Bronchial epithelial cell (primary cell): ENCODE data around the gene MYO1E. TPM values are rescaled to one million over a fixed set of nuclear protein-coding genes. Genes with fewer than 3 reads are reported as not detected.

Experiments
- DNase-seq: peaks from one replicate; pipeline ENCODE4 v3.0.0-alpha.2; 2010; ENCODE audit warnings: low read depth
- FAIRE-seq: peaks from 2 replicates; lab custom pipeline; 2011; peaks lifted over from hg19 to GRCh38; lab: Jason Lieb, UNC
- H3K27me3 ChIP-seq: 2 replicates; pipeline ENCODE4 v1.5.1; 2011; ENCODE audit warnings: low read length; ENCODE audit not compliant: control insufficient read depth, insufficient read depth
- H3K36me3 ChIP-seq: 2 replicates; pipeline ENCODE4 v1.5.1; 2011; ENCODE audit warnings: low read length; ENCODE audit not compliant: control insufficient read depth, insufficient read depth
- H3K4me3 ChIP-seq: 2 replicates; pipeline ENCODE4 v1.5.1; 2011; ENCODE audit warnings: mild to moderate bottlenecking, low read depth, low read length, control low read depth
- total RNA-seq: library from RNA; depleted of rRNA; stranded (reverse); fragments of >200 nt; gene quantifications from 2 replicates; pipeline ENCODE4 v1.2.1, GENCODE V29; 2014
- TF ChIP-seq, protein P1 (sequence below): IDR thresholded peaks from 2 replicates; pipeline ENCODE4 v1.5.1; 2011; ENCODE audit warnings: mild to moderate bottlenecking, moderate library complexity, low read length, control low read depth, inconsistent platforms; ENCODE audit not compliant: insufficient read depth, severe bottlenecking

MYO1E gene
- total RNA-seq, 1 donor from 2014 or later = 71.9 TPM

DNA sequence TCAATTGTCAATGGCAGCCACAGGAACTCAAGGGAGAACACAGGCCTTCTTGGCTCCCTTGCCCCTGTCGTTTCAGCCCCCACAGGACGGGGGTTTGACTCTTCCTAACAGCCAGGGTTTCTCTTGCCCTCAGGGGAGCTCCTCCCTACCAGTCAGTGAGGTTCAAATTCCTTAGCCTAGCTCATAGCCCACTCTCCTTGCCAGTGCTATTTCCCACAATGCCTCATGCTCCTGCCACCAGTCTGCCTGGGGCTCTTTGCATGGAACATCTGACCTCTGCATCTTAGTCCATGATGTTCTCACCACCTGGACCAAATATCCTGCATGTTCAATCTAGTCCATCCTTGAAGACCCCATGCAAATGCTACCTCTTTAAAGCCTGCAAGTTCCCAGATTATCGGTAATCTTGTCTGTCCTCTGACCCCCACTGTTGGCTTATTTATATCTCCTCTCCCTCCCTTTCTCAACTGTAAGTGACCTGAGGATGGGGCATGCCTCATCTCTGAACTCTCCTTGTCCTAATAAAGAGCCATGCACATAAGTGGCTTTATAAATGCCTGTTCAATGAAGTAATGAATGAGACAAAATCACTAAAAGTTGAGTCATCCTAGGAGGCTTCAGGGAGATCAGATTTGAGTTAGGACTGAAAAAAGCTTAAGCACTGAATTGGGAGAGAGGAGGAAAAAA is 78.0 kb downstream of the MYO1E start:
- TF ChIP-seq, protein P1, sequence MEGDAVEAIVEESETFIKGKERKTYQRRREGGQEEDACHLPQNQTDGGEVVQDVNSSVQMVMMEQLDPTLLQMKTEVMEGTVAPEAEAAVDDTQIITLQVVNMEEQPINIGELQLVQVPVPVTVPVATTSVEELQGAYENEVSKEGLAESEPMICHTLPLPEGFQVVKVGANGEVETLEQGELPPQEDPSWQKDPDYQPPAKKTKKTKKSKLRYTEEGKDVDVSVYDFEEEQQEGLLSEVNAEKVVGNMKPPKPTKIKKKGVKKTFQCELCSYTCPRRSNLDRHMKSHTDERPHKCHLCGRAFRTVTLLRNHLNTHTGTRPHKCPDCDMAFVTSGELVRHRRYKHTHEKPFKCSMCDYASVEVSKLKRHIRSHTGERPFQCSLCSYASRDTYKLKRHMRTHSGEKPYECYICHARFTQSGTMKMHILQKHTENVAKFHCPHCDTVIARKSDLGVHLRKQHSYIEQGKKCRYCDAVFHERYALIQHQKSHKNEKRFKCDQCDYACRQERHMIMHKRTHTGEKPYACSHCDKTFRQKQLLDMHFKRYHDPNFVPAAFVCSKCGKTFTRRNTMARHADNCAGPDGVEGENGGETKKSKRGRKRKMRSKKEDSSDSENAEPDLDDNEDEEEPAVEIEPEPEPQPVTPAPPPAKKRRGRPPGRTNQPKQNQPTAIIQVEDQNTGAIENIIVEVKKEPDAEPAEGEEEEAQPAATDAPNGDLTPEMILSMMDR = no peak
- peak; percentile 83 for DNase-seq
- FAIRE-seq = no peak
- H3K27me3 ChIP-seq = no peaks in the 10 kb centered on the region
- no peak overlapping the region for H3K4me3 ChIP-seq
- H3K36me3 ChIP-seq = no peaks in the 10 kb centered on the region

DNA sequence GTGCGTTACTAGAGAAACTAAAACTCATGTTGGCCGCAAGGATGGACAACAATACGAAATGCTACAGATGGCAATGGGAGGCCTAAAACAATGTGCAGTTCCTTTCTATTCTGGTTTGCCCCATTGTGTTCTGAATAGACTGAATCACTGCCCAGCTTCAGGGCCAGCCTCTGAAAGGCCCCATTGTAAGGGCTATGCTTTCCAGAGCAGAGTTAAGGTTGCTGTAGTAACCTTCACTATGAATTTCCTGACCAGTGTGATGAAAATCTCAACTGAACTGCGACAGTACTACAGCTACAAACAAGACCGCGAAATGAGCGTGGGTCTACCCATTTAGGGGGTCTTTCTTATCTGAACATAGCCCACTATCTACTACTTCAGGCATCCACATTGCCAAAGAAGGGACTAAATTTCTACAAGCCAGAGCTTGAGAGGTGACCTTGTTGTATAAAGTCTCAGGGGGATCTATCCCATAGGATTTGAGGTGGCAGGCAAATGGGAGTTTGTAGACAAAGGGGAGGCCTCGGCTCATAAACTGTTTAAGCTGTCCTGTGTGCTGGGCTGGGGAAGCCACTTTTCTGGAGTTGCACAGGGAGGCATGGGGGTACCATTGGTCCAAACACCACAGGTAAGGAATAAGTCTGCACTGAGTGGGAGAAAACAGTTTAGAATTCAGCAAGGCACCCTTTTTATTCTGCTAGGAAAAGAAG is 80.1 kb downstream of the MYO1E start:
- FAIRE-seq (no peak), DNase-seq (no peak)
- no peaks in the 10 kb centered on the region for H3K36me3 ChIP-seq
- TF ChIP-seq, protein P1 = no peak
- H3K27me3 ChIP-seq = no peaks in the 10 kb centered on the region
- no peak overlapping the region for H3K4me3 ChIP-seq

DNA sequence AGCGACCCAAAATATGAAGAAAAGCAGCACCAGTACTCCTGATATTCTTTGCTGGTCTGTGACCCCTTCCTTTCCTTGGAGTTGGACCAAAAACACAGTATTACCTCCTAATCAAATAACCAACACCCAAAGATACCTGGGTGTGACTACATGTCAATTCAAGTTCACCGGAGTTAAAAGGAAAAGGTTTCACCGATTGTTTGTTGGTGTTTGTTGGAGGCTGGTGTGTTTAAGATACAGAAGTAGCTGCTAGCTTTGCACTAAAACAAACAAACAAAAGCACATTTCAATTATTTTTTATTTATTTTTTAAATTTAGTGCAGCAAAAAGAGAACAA is 81.5 kb downstream of the MYO1E start:
- TF ChIP-seq, protein P1 = no peak
- Histone ChIP-seq H3K4me3 (no peak overlapping the region), H3K36me3 (no peaks in the 10 kb centered on the region), H3K27me3 (no peaks in the 10 kb centered on the region)
- DNase-seq (no peak), FAIRE-seq (no peak)

DNA sequence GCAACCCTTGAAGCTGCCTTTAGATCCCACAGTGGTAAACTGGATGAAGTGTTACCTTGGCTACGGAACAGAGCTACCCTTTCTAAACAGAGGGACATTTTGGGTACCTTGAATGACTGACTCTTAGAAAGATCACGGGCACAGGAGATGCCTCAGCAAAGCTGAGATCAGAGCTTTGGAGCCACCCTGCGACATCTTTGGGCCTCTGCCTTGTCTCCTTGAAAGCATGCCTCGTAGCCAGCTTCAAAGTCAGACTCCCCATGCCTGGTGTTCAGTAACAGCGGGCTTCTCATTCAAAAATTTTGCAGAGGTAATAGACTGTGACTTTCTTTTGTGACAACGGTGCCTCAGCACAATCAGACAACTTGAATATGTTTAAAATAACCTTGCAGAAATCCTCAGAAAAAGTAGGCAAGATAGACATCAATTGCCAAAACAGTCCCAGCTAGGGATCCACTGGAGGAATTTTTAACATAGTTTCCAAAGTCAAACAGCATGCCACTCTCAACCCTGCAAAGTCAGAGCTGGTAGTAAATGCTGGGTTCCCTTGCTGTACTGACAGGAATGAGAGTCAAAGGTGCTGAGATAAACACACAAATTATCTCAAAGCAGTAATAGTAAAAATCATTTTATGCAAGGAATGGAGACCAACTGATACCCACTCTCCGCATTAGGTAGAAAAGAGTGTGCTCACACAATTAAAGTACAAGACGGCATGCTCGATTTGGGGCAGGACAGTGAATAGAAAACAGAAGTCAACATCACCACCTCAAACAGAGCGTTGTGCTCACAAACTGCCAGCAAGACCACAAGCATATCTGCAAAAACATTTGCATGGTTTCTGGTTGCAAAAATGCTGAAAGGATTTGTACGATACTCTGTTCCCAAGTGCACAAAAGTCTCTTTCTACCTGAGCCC is 82.1 kb downstream of the MYO1E start:
- no peaks in the 10 kb centered on the region for H3K36me3 ChIP-seq
- H3K27me3 ChIP-seq = no peaks in the 10 kb centered on the region
- FAIRE-seq (no peak), DNase-seq (no peak)
- TF ChIP-seq, protein P1 = no peak
- no peak overlapping the region for H3K4me3 ChIP-seq

DNA sequence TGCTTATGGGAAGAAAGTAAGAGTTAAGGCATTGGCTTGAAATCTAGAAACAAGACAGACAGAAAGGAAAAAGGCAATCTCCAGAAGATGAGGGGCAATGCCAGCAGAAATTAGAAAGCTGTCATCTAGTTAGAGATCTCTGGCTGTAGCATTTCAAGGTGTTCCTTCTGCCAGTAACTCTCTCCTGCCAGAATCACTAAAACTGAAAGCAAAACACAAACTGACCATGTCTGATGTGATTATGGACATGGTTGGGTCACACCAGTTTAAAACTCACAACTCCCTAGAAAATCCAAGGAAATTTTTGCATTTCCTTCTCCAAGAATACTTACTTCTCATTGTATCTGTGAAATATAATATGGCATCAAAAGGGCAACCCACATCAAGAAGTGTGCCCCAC is 83.1 kb downstream of the MYO1E start:
- no peak for FAIRE-seq

More for the DNA sequence above, 83.1 kb downstream of the MYO1E start:
- H3K27me3 ChIP-seq = no peaks in the 10 kb centered on the region
- H3K36me3 ChIP-seq = no peaks in the 10 kb centered on the region
- H3K4me3 ChIP-seq = no peak overlapping the region
- TF ChIP-seq, protein P1 = no peak
- DNase-seq = no peak
